ENCODE results near the gene RHOJ. TPM values are rescaled to one million over a fixed set of nuclear protein-coding genes. Genes with fewer than 3 reads are reported as not detected.

RHOJ gene
- total RNA-seq, 2 experiments from 2014 or later, result not detected

GRCh38 chr14:63292805-63293204 lies 88.6 kb downstream of the RHOJ start:
- POLR2A ChIA-PET, result no interaction called here
- Mint-ChIP-seq H3K9me3 (no peaks in the 10 kb centered on the region), H3K27ac (no peak overlapping the region), H3K4me3 (no peak overlapping the region), H3K27me3 (peaks cover 10% of the 10 kb centered on the region), H3K4me1 (ENCODE audit: low read depth) (peaks cover 14% of the 10 kb centered on the region), H3K36me3 (ENCODE audit: low read depth) (no peaks in the 10 kb centered on the region)
- intact Hi-C loops (cut with micrococcal nuclease), result no loop called here
- TF ChIP-seq, protein P1, sequence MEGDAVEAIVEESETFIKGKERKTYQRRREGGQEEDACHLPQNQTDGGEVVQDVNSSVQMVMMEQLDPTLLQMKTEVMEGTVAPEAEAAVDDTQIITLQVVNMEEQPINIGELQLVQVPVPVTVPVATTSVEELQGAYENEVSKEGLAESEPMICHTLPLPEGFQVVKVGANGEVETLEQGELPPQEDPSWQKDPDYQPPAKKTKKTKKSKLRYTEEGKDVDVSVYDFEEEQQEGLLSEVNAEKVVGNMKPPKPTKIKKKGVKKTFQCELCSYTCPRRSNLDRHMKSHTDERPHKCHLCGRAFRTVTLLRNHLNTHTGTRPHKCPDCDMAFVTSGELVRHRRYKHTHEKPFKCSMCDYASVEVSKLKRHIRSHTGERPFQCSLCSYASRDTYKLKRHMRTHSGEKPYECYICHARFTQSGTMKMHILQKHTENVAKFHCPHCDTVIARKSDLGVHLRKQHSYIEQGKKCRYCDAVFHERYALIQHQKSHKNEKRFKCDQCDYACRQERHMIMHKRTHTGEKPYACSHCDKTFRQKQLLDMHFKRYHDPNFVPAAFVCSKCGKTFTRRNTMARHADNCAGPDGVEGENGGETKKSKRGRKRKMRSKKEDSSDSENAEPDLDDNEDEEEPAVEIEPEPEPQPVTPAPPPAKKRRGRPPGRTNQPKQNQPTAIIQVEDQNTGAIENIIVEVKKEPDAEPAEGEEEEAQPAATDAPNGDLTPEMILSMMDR (IDR thresholded peaks at IDR 0.05), result no peak
- CTCF ChIA-PET, result interaction anchor here (1.1 kb wide), 1 partner anchor 9 kb away, joined by 5 read pairs; no protein-coding TSS in a partner anchor
- DNase-seq (no peak), ATAC-seq (no peak)

DNA sequence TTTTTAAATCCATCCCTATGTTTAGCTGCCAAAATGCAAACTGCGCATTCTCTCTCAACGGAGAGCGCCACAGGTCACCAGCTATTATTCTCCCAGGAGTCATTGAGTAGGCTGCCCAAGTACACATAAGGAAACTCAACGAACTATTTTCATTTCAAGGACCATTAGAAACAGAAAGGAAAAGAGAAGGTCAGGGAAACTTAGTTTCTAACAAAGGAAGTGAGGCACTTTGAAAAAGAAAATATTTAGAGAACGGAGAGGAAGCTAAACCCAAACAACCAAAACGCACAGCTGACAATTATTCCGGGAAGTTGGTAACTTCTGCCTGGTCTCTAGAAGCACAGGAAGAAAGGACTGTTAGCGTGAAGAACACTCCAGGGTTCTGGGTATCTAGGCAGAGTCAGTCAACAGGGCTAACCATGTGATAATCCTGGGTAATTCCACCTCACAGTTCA lies 91.0 kb downstream of the RHOJ start:
- no peaks in the 10 kb centered on the region for H3K36me3 Mint-ChIP-seq (ENCODE audit: low read depth)
- DNase-seq, result no peak
- intact Hi-C loops (cut with micrococcal nuclease), result no loop called here
- peak overlapping the region; percentile 18 for H3K27ac Mint-ChIP-seq
- peaks cover 12% of the 10 kb centered on the region for H3K27me3 Mint-ChIP-seq
- TF ChIP-seq, protein P1 (IDR thresholded peaks at IDR 0.05), result no peak
- ChIA-PET CTCF (interaction anchor here (1.5 kb wide), 1 partner anchor 18 kb away, joined by 4 read pairs; no protein-coding TSS in a partner anchor), POLR2A (no interaction called here)
- peaks cover 14% of the 10 kb centered on the region for H3K4me1 Mint-ChIP-seq (ENCODE audit: low read depth)
- ATAC-seq, result no peak
- H3K9me3 Mint-ChIP-seq, result no peaks in the 10 kb centered on the region
- peak overlapping the region; percentile 20 for H3K4me3 Mint-ChIP-seq

DNA sequence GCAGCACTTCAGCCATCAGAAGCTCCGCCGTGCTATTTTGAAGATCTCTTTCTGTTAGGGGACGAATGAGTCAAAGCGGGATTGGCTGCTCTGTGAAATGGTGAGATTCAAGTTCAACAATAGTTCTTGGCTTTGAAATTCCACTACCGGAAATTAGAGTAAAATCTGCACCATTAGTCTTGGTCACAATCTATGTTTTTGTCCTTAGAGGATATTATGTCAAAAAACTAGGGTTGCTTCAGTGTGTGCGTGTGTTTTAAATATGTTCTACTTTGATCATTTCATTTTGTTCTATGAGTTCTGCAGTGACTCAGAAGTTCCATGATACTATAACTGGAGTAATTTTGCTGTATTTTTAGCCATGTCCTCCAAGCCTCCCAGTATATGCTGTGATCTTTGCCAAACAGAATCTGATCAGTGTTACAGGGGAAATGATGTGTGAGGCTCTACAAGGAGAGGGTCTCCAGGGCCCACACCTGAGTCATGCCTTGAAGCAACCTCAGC lies 91.9 kb downstream of the RHOJ start:
- no peak overlapping the region for H3K4me3 Mint-ChIP-seq
- peak; percentile 25 for DNase-seq
- peaks cover 14% of the 10 kb centered on the region for H3K4me1 Mint-ChIP-seq (ENCODE audit: low read depth)
- TF ChIP-seq, protein P1 (IDR thresholded peaks at IDR 0.05), result no peak
- H3K36me3 Mint-ChIP-seq (ENCODE audit: low read depth), result no peaks in the 10 kb centered on the region
- ATAC-seq, result peak; percentile 65
- H3K9me3 Mint-ChIP-seq, result no peaks in the 10 kb centered on the region
- H3K27me3 Mint-ChIP-seq, result peaks cover 10% of the 10 kb centered on the region
- H3K27ac Mint-ChIP-seq, result peak overlapping the region; percentile 10
- POLR2A ChIA-PET, result no interaction called here
- CTCF ChIA-PET, result no interaction called here
- intact Hi-C loops (cut with micrococcal nuclease), result no loop called here

GRCh38 chr14:63297372-63298063 lies 93.3 kb downstream of the RHOJ start:
- H3K36me3 Mint-ChIP-seq (ENCODE audit: low read depth), result no peaks in the 10 kb centered on the region
- intact Hi-C loops (cut with micrococcal nuclease), result no loop called here
- ChIA-PET CTCF (no interaction called here), POLR2A (no interaction called here)
- peaks cover 14% of the 10 kb centered on the region for H3K4me1 Mint-ChIP-seq (ENCODE audit: low read depth)
- TF ChIP-seq, protein P1 (IDR thresholded peaks at IDR 0.05), result no peak
- no peak overlapping the region for H3K27ac Mint-ChIP-seq
- H3K27me3 Mint-ChIP-seq, result peaks cover 13% of the 10 kb centered on the region
- no peak for ATAC-seq
- no peaks in the 10 kb centered on the region for H3K9me3 Mint-ChIP-seq
- H3K4me3 Mint-ChIP-seq, result no peak overlapping the region
- DNase-seq, result no peak

GRCh38 chr14:63299351-63300110 lies 95.3 kb downstream of the RHOJ start:
- Mint-ChIP-seq H3K9me3 (no peaks in the 10 kb centered on the region), H3K27me3 (peaks cover 10% of the 10 kb centered on the region), H3K27ac (no peak overlapping the region), H3K36me3 (ENCODE audit: low read depth) (no peaks in the 10 kb centered on the region), H3K4me1 (ENCODE audit: low read depth) (peaks cover 14% of the 10 kb centered on the region), H3K4me3 (no peak overlapping the region)
- ATAC-seq, result no peak
- no peak for DNase-seq
- ChIA-PET POLR2A (no interaction called here), CTCF (no interaction called here)
- intact Hi-C loops (cut with micrococcal nuclease), result no loop called here
- TF ChIP-seq, protein P1 (IDR thresholded peaks at IDR 0.05), result no peak

All from activated CD8-positive, alpha-beta T cell treated with anti-CD3 and anti-CD28 coated beads for 36 hours (primary cell).